GM21390 (cell line): ENCODE results near the gene GBE1.
"Not testable (repeated sequence)": the region's sequence is repeated elsewhere in the genome, so short reads cannot be mapped to it uniquely, and the experiment has no call there.

Source experiments
- ATAC-seq: cut with Tn5 transposase; IDR thresholded peaks from one replicate; pipeline ENCODE4 v1.9.1; 2021; ENCODE audit not compliant: unreplicated experiment

GBE1 gene

DNA sequence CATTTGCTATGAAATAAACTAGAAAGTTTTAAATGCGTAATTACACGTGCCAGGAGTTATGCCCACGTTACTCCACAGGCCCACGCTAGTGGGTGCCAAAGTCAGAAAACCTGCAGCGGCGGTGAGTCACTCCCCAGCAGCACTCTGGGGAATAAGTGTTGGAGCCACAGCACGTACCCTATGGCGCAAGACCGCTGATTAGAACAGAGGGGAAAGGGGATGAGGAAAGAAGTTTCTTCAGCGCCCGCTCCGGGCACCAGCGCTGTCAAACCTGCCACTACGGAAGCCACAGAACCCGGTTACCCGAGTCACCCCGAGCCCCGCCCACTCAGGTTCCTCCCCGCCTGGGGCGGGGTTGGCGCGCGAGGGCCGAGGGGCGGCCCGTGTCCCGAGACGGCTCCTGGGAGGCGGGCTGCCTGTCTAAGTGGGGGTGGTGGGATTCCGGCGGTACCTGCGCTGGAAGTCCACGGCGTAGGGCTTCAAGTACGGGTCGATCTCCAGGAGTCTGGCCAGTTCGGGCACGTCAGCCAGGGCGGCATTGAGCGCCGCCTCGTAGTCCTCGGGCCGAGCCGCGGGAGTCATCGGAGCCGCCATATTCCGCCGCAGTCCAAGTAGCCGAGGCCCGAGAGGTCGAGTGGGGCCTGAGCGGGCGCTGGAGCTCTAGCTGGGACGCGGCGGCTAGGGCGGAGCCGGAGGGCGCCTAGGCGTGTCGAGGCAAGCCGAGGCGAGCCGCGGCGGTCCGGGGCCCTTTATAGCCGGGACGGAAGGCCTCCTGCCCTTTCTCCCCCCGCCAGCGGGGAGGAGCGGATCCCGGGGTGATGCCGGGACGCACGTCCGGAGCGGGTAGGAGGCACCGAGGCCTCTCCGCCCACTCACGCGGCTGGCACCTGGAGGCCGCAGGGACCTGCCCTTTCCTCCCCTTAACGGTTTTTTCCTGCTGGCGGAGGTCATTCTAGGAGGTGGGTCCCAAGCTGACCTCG lies at the start of gene GBE1:
Gene GBE1 (minus strand): TSS at position 722 of the 980 bp plus-strand sequence. CDS start 128 bp downstream, at position 594.
- ATAC-seq, result peak; percentile 84

DNA sequence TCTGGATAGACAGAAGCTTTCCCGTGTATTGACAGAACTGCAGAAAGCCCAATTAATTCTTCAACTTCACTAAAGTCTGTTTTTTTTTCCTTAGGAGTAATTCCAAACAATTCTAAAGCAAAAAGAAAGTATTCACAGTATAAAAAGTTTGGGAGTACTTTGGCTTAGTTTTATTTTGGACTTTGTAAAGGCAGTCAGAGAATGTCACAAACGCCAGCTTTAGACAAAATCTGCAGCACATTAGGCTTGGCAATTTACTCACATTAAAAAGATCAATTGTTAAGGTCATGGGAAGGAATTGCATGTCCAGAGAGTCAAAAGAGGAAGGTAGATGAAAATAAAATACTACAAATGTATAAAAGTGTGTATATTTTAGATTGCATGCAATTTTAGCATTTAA lies 47.5 kb upstream of the GBE1 start:
- ATAC-seq, result no peak

DNA sequence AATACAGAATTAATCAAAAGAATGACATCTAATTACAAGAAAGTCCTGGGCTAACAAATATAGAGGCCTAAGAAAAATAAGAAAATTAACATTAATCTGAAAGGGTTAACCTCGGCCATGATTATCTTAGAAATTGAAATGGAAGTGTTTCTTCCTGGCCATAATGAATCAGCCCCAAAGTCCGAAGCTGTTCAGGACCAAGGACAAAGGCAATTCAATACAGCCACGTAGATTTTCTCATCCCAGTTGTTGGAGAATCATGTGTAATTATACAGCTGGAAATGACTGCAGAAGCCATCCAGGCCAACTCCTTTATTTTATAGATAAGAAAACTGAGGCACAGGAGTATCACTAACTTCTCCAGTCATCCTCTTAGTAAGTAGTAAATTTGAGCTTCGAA lies 38.0 kb upstream of the GBE1 start:
- ATAC-seq, result no peak

DNA sequence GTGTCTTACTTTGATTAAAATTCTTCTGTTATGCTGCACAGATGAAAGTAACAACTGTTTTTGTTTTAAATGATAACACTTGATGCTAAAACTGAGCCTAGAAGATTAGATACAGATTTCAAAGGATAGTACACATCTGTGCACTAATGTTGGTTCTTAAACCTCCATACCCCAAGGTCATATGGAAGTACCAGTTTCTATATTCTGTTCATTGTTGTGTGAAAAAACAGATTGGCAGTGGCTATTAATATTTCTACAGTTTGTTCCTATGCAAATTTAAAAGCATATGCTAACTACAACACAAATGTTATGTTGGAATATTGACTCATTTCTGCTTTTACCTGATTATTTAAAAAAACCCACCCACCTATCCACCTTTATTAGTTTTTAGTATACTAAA lies 32.0 kb upstream of the GBE1 start:
- ATAC-seq, result peak; percentile 44

DNA sequence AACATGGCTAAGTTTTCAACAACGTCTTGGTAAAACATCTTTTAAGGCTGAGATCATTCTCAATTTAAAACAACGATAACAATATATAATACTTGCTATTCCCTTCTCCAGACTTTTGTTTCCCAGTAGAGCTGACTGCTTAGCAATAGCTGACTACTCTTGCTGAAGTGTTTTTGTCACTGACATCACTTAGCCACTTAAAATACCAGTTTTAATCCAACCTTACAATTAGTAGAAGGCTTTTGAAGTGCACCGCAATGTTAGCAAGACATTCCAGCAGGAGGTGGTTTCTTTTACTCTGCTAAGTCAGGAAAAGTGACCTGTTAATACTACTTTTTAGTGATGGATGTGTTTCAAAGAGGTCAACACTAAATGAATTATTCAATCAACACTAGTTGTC lies 28.7 kb upstream of the GBE1 start:
- ATAC-seq, result no peak

- no peak for ATAC-seq
These were observed 28.2 kb upstream of the GBE1 start for GRCh38 chr3:81789691-81790090.

DNA sequence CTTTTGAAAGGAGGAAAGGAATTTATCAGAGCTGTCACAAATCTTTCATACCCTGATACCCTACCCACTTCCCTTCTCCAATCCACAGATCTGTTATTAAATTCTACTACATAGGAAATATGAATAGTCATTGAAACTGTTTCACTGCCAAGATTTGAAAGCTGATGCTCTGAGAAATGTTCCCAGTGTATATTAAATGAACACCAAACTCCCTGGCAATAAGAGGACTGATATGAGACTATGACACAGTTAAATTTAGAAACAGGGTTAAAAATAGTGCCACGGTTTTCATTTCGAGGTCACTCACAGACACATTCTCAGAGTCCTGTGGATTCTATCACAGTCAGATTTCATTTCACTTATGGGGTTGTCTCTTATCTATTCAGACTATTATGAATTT lies 27.2 kb upstream of the GBE1 start:
- peak; percentile 81 for ATAC-seq

GRCh38 chr3:81788044-81788443 lies 26.6 kb upstream of the GBE1 start:
- no peak for ATAC-seq

DNA sequence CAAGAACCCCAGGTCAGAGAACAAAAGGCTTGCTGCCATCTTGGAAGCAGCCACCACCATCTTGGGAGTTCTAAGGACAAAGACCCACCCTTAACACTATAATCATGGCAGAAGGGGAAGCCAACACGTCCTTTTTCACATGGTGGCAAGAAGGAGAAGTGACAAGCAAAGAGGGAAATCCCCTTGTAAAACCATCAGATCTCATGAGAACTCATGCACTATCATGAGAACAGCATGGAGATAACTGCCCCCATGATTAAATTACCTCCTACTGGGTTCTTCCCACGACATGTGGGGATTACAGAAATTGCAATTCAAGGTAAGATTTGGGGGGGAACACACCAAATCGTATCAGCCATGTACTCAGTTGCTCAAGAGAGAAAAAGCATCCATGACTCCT lies 21.1 kb upstream of the GBE1 start:
- no peak for ATAC-seq

DNA sequence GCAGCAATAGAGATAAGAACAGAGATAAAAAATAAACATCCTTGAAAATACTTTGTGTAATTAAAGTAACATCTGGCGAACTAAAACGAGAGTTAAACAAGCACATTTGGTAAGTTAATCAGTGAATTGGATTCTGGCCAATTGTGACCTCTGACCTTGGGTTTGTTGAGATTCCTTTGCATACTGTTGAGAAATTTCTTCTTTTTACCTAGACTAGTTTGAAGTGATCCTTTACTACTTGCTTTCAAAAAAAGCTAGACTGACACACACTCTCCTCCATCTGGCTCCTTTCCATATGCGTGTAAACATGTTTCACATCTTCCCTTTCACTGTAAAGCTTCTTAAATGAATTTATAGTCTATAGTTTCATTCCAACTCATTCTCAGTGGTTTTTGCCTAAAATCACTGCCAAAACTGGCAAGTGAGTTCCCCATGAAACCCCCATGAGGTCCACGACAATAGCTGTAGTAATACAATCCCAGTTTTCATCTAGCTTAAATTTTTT lies 17.3 kb upstream of the GBE1 start:
- ATAC-seq, result peak; percentile 55

- no peak for ATAC-seq
These were observed 15.2 kb upstream of the GBE1 start for GRCh38 chr3:81776643-81777042.

- ATAC-seq, result no peak
These were observed 9.3 kb upstream of the GBE1 start for GRCh38 chr3:81770710-81771109.

- no peak for ATAC-seq
These were observed 7.9 kb upstream of the GBE1 start for GRCh38 chr3:81769299-81769698.

DNA sequence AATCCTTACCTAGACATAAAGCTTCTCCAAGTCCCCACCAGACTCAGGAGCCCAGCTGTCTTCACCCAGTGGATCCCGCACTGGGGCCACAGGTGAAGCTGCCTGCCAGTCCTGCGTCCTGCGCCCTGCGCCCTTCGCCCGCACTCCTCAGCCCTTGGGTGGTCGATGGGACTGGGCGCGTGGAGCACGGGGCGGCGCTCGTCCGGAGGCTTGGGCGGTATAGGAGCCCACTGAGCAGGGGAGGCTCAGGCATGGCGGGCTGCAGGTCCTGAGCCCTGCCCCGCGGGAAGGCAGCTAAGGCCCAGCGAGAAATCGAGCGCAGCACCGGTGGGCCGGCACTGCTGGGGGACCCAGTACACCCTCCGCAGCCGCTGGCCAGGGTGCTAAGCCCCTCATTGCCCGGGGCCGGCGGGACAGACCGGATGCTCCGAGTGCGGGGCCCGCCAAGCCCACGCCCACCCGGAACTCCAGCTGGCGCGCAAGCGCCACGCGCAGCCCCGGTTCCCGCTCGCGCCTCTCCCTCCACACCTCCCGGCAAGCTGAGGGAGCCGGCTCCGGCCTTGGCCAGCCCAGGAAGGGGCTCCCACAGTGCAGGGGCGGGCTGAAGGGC lies 5.9 kb upstream of the GBE1 start:
- not testable (repeated sequence) for ATAC-seq

DNA sequence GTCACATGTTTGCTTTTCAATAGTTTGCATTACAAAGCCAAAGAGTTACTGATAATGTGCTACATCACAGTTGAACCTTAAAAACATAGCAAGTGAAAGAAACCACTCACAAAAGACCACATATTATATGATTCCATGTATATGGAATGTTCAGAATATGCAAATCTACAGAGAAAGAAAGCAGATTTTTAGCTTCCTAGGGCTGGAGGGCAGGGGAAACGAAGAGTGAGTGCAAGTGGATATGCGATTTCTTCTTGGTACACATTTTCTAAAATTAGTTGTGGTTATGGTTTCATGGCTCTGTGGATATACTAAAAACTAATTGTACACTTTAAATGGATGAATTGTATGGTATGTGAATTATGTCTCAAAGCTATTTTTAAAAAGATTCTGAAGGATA lies 4.0 kb upstream of the GBE1 start:
- ATAC-seq, result no peak

GRCh38 chr3:81764665-81765064 lies 3.2 kb upstream of the GBE1 start:
- no peak for ATAC-seq

GRCh38 chr3:81764002-81764401 lies 2.6 kb upstream of the GBE1 start:
- ATAC-seq, result no peak

DNA sequence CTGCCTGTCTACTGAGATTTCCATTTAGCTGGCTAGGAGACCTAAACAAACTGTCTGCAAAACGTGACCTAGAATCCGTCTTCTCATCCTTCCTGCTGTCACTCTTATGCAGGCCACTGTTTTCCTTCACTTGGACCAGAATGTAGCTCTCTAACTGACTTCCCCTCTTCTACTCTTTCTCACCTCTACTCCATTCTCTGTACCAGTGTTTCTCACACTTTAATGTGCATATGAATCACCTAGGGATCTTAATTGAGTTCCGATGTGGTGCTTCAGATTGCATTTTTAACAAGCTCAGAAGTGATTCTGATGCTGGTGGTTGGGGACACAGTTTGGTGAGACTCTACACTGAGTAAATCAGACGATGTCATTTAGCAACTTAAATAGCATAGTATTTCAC lies 1.6 kb upstream of the GBE1 start:
- ATAC-seq, result no peak

DNA sequence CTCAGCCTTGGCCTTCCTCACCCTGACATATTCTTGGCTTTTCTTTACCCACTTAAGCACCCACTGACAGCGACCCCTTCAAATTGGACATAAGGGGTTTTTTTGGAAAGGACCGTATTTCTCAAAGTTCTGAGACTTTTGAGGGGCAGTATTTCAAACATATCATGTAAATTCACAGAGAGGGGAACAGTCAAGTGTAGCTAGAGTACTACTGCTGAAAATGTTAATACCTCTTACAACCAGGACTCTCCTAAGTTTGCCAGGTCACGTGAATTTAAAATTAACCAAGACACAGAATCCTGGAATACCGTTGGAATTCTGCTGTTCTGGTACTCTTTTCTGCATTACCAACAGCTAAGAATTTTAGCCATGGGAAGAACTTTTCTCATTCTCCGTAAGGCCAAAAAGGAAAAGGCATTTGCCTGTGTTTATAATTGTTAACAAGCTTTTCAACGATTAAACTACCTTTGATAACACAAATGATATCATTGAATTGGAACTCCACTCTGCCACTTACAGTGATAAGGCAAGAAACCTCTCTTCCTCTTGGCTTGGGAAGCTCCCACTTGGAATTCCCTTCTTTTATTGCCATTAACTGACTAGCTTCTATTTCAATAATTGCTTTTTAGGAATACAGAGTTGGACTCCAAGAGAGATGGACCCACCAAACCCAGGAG lies 597 bp upstream of the GBE1 start:
- ATAC-seq, result peak; percentile 0

DNA sequence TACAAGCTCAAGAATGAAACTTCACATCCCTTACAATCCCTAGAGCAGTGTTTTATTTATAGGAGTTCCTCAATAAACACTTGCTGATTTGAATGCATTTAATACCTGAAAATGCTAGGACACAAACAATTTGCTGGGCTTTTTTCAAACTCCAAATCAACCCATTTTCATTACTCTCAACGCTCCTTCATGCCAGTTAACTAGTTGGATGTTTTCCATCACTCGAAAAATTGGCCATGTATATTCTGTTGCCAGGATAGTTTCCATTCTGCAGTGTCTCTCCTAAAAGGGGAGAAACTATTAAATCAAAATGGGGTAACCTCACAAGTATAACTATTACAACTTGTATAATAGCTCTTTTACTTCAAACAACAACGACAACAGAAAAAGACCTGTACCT lies 1.2 kb downstream of the GBE1 start:
- no peak for ATAC-seq

- not testable (repeated sequence) for ATAC-seq
These were observed 2.7 kb downstream of the GBE1 start for GRCh38 chr3:81758771-81759170.

DNA sequence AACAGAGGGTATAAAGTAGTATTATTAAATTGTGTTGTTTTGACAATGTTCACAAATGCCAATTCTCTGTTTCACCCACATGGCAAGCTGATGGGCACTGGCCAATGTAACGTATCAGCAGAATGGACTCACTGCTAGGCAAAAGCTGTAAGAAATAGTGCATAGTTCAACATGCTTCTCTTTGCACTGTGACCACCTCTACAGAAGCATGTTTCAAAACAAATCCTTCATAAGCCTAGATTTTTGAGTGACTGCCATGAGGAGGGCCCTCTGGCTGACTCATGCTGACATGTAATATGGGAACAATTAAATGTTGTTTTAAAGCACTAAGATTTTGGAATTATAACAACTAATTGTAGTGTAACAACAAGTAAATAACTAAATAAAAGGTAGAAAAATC lies 3.2 kb downstream of the GBE1 start:
- no peak for ATAC-seq
